ENCODE measurements around the gene LSM12.
"Not testable (repeated sequence)": the region's sequence is repeated elsewhere in the genome, so short reads cannot be mapped to it uniquely, and the experiment has no call there.

The LSM12 gene

GRCh38 chr17:44006598-44007345 is 59.7 kb downstream of the LSM12 start:
- peak; percentile 96 for DNase-seq

DNA sequence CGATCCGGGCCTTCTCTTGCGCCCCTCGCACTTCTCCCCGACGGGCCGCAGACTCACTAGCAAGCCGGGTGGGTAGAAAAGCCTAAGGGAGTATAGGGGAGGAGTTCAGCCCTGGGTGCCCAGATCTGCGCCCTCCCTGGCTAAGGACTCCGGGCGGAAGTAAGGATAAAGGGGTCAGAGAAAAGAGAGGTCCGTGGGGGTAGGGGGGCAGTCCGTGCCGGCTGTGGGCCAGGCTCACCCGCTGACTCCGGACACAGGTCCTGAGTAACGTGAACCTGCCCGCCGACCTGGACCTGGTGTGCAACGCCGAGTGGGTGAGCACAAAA is 60.2 kb downstream of the LSM12 start:
- DNase-seq: no peak

GRCh38 chr17:44005527-44006271 is 60.8 kb downstream of the LSM12 start:
- DNase-seq: peak; percentile 9

- no peak for DNase-seq
These were observed 61.5 kb downstream of the LSM12 start for GRCh38 chr17:44004761-44005526.

- no peak for DNase-seq
These were observed 62.3 kb downstream of the LSM12 start, which contains the start of gene NAGS for GRCh38 chr17:44004077-44004760. NAGS (plus strand) TSS chr17:44004622; CDS start chr17:44004664, 42 bp downstream.

- DNase-seq: no peak
These were observed 64.2 kb downstream of the LSM12 start for GRCh38 chr17:44002141-44002848.

DNA sequence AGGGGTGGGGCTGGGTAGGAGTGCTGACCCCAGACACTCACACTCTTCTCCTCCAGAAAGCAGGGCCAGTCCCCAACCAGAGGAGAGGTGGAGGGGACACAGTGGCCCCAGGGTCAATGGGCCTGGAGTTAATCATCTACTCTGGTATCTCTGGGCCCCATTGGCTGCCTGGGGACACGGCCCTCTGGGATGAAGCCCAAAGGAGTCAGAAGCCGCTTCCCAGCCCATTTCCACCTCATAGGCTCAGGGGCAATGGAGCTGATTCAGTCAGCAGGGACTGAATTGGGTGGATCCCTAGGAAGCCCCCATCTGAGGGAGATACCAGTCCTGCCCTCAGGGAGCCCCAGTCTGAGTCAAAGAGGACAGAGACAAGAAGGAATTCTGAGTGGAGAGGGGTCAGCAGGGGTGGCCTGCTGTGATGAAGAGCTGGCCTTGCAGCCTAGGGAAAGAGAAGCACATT is 65.0 kb downstream of the LSM12 start:
- no peak for DNase-seq

GRCh38 chr17:44000871-44001460 is 65.5 kb downstream of the LSM12 start:
- no peak for DNase-seq

DNA sequence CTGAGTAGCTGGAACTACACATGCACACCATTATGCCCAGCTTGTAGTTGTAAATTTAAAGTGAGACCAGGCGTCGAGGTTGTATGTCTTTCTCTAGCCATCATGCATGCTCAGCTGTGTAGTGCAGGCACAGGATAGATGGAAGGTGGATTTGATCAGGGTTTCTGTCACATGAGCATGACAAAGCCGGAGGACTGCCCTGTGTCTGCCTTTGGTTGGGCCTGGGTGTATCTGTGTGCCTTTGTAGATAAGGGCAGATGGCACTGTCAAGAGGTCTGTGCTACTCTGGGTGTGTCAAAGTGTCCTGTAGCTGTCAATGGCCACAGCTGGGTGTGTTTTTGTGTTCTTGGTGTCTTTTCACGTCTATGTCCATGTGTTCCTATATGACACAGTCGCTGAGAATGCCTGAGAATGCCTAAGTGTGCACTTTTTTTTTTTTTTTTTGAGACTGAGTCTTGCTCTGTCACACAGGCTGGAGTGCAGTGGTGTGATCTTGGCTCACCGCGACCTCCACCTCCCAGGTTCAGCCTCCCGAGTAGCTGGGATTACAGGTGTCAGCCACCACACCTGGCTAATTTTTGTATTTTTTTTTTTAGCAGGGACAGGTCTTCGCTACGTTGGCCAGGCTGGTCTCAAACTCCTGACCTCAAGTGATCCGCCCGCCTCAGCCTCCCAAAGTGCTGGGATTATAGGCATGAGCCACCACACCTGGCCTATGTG is 66.2 kb downstream of the LSM12 start:
- no peak for DNase-seq

DNA sequence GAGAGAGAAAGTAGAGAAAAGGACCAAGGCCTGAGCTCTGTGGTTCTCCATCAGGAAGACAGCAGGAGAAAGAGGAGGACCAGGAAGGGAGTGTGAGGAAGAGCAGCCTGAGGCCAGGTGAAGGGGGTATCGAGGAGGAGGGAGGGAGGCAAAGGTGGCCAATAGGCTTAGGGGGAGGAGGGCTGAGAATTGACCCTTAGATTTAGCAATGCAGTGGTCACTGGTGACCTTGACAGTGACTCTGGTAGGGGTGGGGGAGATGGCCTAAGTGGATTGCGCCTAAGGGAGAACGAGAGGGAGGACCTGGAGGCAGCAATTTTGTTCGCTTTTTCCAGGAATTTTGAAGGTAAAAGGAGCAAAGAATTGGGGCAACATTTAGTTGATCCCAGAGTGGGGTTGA is 67.4 kb downstream of the LSM12 start:
- DNase-seq: no peak

- DNase-seq: no peak
These were observed 67.9 kb downstream of the LSM12 start for GRCh38 chr17:43998552-43998951.

GRCh38 chr17:43997180-43997579 is 69.3 kb downstream of the LSM12 start:
- not testable (repeated sequence) for DNase-seq

DNA sequence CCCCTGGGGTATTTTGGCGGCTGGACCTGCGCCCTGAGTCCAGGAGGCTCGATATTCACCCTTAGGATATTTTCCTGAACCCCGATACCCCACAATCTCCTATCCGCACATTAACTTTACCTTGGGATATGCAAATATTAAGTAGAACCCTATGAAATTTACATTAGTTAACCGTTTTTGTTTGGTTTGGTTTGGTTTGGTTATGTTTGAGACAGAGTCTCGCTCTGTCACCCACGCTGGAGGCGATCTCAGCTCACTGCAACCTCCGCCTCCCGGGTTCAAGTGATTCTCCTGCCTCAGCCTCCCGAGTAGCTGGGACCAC is 71.4 kb downstream of the LSM12 start:
- no peak for DNase-seq

- DNase-seq: peak; percentile 62
These were observed 72.0 kb downstream of the LSM12 start for GRCh38 chr17:43994272-43995149.

- DNase-seq: no peak
These were observed 73.8 kb downstream of the LSM12 start for GRCh38 chr17:43992641-43993040.

DNA sequence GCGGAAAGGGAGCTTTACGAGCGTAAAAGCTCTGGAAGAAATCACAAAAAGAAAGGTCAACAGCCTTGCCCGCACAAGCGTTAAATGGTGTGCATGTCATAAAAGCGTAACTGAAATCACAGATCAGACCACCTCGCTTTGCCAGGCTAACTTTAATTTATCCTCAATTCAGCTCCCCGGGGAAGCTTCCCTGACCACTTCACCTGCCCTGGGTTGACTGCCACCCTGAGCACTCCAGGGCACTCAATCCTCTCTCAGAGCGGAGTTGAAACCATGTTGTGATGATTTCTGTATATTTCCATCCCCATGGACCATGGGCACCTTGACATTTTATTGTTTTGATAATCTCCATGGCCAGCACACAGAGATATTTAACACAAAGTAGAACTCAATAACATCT is 78.2 kb downstream of the LSM12 start:
- no peak for DNase-seq

- no peak for DNase-seq
These were observed 79.1 kb downstream of the LSM12 start for GRCh38 chr17:43987131-43988021.

- no peak for DNase-seq
These were observed 80.1 kb downstream of the LSM12 start for GRCh38 chr17:43986225-43986981.

All from effector CD8-positive, alpha-beta T cell (primary cell).